ENCODE results near the gene FAM83B.
"Not testable (repeated sequence)": the region's sequence is repeated elsewhere in the genome, so short reads cannot be mapped to it uniquely, and the experiment has no call there.

DNA sequence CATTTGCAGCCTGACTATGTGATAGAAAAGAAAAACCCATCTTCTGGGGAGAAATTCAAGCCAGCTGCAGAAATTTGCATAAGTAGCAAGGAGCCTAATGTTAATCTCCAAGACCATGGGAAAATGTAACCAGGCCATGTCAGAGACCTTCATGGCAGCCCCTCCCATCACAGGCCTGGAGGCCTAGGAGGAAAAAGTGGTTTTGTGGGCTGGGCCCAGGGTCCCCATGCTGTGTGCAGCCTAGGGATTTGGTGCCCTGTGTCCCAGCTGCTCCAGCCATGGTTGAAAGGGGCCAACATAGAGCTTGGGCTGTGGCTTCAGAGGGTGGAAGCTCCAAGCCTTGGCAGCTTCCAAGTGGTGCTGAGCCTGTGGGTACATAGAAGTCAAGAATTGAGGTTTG lies 49.7 kb upstream of the FAM83B start:
- TF ChIP-seq, protein P1, sequence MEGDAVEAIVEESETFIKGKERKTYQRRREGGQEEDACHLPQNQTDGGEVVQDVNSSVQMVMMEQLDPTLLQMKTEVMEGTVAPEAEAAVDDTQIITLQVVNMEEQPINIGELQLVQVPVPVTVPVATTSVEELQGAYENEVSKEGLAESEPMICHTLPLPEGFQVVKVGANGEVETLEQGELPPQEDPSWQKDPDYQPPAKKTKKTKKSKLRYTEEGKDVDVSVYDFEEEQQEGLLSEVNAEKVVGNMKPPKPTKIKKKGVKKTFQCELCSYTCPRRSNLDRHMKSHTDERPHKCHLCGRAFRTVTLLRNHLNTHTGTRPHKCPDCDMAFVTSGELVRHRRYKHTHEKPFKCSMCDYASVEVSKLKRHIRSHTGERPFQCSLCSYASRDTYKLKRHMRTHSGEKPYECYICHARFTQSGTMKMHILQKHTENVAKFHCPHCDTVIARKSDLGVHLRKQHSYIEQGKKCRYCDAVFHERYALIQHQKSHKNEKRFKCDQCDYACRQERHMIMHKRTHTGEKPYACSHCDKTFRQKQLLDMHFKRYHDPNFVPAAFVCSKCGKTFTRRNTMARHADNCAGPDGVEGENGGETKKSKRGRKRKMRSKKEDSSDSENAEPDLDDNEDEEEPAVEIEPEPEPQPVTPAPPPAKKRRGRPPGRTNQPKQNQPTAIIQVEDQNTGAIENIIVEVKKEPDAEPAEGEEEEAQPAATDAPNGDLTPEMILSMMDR (IDR thresholded peaks at IDR 0.05) = not testable (repeated sequence)
- not testable (repeated sequence) for TF ChIP-seq POLR2A (IDR thresholded peaks at IDR 0.05)
